Bone marrow (tissue), 2 donors: ENCODE data around the gene NPAS2.

Source experiments
- DNase-seq, 2 donors: peaks; one replicate each; lab custom pipeline; 2025; lab: John Stamatoyannopoulos, UW

NPAS2 gene

DNA sequence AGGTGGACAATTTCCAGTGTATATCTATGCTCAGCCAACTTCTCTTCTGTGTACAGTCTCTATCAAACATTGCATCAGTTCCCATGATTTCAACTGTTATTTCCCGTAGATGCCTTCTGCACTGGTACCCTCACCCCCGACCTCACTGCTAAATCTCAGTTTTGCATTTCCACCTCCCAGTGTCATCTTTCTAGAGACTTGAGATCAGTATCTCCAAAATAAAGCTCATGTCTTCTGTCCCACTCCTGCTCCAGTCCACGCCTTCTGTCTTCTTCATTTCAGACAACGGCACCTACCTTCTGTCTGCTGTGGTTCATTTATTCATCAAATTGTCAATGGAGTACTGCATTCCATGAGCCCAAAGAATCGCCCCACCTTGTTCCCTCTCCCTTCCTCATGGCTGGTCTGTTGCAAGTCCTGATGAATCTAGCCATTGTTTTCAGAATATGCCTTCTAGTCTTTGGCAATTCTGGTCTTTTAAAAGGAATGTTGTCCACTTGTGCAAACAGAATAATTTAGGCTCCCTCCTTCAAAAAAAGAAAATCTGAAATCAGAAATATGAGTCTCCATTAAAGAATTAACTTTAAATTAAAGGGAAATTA, 23.3 kb upstream of the NPAS2 start:
- DNase-seq = no peak

DNA sequence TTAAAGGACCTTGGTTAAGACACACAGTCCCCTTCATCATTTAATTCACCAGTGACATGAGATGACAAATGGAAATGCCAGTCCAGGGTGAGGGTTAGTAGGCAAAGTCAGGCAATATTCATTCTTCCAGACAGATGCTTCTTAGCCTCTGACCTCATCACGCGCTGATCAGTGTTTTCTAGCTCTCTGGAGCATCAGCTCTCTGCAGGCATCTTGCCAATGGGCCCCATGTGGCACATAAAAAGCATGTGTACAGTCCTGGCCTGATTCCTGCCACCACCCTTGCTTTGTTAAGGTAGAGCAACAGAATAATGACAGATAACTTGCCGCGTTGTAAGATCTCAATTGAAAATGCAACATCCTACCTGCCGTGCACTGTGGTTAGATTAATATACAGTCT, 20.3 kb upstream of the NPAS2 start:
- DNase-seq = no peak

DNA sequence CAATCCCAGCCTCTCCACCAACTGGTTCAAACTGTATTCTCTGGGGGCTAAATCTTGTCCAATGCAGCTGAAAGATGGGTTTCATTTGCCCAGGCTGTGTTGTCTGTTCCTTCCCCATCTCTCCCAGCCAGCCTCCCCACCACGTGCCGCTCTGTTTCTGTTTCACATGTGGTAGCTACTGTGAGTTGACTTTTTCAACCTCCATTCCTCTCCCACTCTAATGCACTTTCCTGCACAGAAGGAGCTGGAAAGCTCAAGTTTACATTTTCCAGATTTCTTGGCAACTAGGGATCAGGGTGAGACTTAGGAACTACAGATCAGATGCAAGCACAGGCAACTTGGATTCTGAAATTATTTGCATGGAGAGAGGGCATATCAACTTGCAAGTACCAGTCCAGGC, 19.0 kb upstream of the NPAS2 start:
- DNase-seq = no peak

DNA sequence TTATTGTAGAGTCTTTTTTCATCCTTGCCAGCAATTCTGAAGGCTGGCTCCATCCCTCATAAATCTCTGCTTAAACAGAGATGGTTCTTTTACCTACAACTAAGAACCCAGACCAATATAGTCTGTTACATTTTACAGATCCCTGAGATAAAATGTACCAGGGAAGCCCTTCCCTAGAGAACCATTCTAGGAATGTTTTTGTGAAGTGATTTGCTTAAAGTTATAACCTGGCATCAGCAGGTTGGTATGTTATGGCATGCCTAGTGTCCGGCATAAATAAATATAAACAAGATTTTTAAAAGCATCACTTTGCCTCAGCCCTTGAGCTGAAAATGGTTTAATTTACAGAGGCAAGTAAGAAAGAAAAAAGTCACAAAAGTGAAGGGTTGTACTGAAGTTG, 18.5 kb upstream of the NPAS2 start:
- DNase-seq = no peak

DNA sequence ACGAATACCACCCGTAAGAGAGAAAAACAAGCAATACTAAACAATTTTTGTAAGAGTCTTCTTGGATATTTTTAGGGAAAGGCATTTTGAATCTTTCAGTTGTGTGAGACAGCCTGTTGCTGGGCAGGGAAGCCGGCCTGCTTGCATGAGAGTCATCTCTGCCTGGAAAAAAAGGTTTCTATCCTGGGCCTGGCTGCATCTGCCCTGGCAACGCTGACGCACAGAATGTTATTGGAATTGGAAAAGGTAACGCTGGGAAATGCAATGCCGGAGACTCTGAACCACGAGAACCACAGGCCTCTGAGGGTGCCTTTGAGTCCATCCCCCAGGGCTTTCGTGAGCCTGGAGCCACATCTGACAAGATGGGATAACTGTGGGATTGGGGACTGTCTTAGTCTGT, 17.9 kb upstream of the NPAS2 start:
- DNase-seq = no peak

DNA sequence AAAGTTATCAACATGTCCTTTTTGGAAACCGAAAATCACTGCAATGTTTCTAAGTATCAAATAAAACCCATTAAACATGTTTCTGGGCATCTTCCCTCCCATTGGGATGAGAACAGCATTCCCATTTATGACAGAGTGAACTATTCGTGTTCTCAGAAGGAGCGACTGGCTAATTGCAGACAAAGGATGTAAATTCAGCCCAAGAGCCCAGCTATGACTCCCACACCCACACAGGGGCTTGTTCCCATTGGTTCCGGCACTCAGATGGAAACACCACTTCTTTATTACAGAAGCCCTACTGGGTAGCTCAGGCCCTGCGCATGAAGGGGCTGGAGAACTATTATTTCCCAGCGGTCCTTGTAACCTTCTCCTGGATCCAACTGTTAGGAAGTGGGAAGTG, 16.6 kb upstream of the NPAS2 start:
- no peak for DNase-seq

DNA sequence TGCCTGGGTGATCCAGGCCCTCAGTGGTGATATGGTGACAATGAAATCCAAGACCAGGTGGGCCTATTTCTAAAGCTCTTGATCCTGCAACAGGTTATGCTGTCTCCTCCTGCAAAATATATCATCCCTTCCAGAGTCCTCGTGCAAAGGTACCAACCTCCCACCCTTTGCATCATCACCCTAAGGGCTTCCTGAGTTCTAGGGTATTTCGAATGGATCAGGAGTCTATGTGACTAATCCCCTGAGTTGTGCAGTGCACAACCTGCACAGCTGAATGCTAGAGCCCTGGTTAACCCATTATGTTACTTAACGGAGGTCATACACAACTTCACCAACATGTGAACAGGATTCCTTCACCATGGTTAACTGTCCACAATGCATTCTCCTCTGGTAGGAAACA, 13.4 kb upstream of the NPAS2 start:
- DNase-seq = no peak

DNA sequence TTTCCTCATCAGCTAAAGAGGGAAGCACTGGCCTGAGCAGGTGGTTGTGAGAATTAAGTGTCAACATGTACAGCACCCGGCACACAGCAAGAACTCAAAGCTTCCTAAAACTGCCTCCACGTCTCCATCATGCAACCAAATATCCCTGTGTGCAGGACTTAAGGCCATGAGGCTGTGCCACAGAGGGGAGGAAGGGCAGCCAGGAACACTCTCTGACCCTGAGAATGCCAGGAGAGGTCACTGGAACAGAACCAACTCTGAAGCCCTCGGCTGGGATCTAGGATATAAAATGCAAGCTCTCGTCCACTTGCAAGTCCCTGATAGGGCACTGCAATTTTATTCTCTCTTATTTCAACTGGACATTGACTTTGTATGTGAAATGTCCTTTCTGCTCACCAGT, 12.2 kb upstream of the NPAS2 start:
- DNase-seq = no peak

DNA sequence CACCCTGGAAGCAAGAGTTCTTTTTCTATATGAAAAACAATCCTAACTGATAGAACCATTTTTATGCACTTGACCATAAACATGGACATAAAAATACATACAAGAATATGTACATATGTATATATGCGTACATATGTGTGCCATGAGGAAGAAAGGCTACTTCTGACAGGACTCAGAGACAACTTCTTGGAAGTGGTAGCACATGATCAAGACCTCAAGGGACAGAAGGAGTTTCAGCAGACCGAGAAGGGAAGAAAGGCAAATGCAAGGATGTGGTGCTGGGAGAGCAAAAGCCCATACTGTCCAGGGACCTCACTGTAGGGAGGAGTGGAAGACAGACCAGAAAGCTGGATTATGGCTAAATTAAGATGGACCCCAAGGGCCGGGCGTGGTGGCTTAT, 11.4 kb upstream of the NPAS2 start:
- DNase-seq = no peak

DNA sequence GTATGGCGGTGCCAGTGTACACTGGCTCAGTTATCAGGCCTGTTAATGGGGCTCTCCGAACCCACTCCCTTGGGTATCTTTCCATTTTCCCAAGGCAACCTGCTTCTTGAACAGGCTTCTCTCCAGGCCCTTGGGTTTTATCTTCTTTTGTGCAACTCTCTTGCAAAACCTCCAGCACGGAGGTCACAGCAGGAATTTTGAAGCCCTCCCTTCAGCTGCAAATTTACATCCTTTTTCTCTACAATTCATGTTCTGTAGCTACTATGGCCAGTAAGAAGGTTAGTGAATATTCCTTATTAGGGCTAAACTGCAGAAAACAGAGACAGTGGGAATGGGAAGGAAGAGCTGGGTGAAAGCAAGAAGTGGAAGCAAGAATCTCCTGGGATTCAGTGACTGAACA, 10.4 kb upstream of the NPAS2 start:
- DNase-seq = no peak

DNA sequence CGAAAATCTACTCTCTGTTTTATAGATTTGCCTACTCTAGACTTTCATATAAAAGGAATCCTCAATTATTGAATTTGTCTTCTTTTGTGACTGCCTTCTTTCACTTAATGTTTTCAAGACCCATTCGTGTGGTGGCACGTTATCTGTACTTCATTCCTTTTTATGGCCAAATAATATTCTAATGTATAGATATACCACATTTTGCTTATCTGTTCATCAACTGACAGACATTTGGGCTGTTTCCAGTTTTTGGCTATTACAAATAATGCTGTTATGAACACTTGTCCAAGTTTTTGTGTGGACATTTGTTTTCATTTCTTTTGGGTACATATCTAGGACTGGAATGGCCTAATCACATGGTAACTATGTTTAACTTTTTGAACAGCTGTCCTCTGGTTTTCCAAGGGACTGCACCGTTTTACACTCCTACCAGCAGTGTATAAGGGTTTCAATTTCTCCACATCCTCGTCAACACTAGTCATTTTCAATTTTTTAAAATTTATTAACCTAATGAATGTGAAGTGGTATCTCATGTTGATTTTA, 9.3 kb upstream of the NPAS2 start:
- no peak for DNase-seq

DNA sequence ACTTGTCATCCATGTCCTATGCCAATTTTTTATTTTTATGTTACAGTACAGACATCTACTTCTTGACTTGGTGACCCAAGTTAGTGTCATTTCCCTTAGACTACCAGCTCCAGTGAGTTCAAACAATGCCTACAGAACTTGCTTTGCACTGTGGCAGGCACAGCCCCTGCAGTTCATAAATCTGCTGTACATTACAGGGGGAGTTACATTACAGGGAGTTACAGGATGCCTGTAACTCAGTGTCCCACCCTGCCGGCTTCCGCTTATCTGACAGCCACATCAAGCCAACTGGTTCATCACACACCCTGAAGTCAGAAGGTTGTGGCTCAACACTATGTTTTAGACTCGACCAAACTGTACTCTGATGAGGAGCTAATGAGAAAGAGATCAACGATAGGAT, 7.8 kb upstream of the NPAS2 start:
- DNase-seq = no peak

DNA sequence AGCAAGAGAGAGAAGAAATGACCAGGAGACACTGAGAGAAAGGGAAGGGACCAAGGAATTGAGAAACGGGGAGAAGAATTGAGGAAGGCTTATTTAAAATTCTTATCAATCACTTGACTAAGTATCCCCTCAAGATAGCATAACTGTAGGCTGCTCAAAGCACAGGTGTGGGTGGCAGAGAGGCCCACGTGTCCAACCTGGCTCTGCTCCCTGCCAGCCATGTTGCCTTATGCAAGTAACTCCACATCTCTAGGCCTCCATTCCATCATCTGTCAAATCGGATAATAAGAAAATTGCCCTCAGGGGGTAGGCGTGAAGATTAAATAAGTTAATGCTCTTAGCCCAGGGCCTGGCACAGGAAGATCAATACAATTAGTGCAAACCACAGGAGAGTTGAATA, 7.4 kb upstream of the NPAS2 start:
- no peak for DNase-seq

DNA sequence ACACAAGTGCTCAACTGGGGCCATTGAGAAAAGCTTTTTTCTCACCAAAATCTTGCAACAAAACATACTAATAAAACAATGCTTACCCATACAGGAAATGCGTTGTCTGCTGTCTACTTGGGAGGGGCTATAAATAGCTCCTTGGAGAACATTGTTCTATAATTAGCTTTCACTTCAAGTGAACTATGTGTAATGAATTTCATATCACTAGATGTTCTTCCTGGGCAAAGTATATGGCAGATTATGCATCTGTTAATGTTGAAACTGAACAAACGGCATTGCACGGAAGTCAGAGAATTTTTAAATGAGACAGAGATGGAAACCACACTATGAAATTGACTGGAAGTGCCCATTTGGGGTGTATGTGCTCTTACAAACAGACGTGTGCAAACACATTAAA, 6.4 kb upstream of the NPAS2 start:
- no peak for DNase-seq

DNA sequence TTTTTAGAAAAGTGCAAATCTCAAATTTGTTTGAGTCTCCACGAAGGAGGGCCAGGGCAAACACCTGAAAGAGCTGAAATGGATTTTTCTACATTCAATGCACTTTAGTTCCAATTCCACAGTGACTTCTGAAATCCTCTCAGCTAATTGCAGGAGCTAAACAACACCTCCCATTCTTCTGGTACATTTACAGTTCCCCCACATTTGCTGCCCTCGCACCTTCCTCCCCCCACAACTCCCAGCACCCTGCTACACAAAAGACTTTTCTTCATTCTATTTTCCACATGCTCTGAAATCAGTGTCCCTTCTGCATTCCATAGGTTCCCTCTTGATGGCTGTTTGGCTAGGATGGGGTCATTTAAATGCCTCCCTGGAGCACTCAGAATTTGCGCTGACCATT, 5.9 kb upstream of the NPAS2 start:
- no peak for DNase-seq

DNA sequence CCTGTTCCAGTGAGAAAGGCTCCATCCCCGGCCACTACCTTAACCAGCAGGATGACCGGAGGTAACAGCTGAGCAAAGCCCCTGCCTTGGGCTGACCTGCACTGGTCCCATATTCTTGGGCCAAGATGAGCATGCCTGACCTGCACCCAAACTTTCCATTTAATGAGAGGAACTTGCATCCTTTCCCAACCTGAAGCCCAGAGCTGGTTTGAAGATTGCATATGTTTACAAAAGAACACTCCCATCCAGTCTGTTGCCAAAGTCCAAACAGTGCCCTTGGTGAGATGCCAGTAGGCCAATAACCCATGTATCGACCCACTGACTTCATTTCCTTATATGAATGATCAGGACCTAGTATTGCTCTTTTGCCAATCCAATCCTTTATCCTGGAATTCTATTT, 5.5 kb upstream of the NPAS2 start:
- no peak for DNase-seq

DNA sequence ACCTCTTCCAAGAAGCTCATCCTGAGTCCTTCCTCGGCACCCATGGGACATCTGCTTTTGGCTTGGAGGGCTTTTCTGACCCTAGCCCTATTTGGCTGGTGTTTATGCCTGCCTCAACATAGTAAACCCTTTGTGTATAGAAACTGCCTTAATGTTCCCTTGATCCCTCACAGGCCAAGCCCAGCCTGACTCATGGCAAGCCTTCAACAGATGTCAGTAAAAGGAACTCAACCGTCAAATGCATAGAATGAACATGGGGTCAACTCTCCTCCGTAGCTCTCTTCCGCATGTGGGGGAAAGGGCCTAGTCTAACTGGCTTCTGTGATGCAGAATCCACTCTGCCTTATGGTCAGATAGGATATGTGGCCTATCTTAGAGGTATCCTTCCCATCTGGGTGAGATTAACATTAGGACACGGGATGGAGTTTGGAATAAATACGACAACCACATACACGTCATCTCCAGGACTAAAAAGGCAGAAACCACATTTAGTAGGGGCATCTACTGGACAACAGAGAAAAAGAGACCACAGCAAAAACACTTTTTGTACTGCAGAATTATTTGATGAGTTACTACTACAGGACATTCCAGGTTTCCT, 2.5 kb upstream of the NPAS2 start:
- no peak for DNase-seq

DNA sequence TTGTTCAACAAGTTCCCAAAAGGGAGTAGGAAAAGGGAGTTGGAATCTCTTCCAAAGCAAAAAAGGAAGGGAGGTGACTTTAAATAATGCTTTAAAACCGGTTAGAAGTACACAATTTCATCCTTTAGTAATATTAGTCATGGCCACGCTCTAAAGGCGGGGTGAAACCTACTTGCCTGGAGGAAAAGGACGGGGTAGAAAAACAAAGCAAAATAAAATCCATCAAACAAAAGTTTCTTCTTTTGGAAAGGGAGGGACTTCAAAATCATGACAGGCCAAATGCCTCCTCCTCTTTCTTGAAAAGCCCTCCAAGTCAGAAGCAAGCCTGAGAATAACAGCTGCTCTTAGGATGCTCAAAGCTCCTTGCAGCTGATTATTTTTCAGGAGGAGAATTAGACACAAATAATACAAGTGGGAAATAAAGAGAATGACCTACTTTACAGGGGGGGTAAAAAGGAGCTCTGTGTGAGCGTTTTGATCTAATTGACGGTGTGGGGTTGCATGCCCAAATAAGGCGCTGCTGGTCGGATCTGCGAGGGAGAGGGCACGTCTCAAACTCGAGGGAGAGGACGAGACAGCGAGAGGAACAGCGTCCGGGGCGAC, 1.8 kb upstream of the NPAS2 start:
- no peak for DNase-seq

DNA sequence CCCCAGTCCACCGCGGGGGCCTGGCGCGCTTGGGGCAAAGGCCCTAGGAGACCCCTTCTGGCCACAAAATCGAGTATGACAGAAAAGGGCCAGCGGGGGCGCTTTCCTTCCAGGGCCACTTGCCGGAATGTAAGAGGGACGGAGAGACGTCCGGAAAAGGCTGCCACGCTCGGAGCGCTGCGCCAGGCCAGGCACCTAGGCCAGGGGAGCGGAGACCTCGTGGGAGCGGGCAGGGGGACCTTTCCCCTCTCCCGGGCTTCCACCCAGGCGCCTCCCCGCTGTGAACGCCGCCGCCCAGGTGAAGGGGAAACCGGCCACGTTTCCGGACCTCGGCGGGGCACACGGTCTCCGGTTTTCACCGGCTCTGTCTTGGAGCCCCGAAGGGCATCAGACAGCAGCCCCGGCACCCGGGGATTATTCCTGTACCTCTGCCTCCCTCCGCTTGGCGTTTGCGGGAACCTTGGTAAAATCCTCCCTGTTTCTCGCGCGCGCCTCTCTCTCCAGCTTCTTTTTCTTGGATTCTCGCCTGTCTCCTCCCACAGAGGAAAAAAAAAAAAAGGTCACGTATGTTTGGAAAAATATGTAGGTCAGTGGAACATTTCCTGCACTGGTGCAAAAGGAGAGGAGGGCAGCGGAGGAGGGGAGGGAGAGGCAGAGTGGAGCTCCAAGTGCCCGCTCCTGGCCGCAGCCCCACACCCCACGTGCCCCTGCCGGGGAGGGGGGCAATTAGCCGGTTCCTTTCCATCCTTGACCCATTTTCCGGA, 1.2 kb upstream of the NPAS2 start:
- no peak for DNase-seq

DNA sequence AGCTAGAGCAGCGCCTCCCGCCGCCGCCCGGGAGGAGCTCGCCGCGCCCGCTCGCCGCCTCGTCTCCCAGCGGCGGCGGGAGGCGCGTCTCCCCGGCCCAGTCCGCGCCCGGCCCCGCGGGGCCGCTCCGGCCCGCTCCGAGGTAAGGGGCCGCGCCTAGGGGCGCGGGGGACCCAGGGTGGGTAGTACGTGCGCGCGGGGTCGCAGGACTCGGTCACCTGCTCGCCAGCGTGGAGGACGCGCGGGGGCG, 259 bp downstream of the NPAS2 start:
- DNase-seq = no peak

DNA sequence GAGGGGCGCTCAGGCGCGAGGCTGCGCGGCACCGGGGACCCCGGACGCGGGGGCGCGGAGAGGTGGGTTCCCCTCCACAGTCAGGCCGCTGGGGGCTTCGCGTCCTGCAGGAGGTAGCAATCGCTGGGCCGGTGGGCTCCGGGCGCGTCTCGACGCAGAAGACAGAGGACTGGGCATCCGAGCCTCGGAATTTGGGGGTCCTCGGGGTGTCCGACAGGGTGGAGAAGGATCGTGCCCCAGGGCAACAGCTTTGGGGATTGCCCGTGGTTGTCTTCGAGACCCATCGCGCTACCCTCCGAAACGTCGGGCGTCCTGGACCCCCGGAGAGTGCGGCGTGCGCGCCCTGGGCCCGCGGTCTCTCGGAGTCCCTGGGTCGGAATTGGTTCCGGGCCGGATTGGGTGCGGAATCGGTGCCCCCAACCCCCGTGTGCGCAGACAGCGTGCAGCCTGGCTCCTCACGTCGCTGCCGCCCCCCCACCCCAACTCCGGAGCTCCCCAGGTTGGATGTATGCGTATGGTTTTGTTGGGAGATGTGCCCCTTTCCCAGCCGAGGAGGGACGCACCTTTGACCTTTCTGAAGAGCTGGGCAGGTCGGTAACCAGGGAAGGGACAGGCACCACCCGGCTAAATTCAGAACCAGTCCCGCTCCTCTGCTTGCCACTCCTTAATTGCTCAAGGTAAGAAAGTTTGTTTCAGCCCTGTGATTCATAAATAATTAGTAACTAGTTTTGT, 750 bp downstream of the NPAS2 start:
- DNase-seq = no peak

DNA sequence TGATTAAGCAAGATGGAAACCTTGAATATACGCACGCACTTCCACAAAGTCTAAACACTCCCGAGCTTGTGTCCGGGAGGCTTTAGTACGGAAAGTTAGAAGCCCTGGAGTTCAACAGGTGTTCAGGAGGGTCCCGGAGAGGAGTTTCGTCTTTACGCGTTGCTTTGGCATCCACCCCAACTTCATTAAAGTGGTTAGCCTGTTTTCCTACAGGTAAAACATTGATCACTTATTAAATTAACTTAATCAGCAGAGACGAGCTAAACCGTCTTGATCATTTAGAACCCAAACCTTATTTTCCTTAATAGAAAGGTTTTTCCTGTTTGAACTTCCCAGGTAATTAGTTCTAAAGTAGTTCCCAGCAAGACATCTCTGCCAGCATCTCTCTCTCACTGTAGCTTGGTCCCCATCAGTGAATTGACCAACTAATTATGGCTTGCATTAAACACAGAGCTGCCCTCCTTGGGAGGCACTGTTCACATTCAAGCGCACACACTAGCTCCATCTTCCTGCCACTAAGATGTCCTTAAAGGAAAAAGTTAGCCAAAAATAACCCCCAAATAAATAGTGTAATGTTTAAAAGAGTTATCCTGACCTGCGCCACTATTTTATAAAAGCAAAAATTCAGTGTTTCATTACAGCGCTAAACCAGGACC, 1.4 kb downstream of the NPAS2 start:
- DNase-seq = no peak
